Activated naive CD4-positive, alpha-beta T cell treated with anti-CD3 and anti-CD28 coated beads, Interleukin-2, amount 10 ng/mL, durations not matched to agents 7 days and 5 days (primary cell): ENCODE measurements around the gene CLEC5A.
"Not testable (repeated sequence)": the region's sequence is repeated elsewhere in the genome, so short reads cannot be mapped to it uniquely, and the experiment has no call there.

Source experiments
- CTCF ChIA-PET: fragments of 350-600 bp; sonication (Branson Sonifier 250); formaldehyde crosslinking; loops from one replicate; lab custom pipeline; 2021; ENCODE audit warnings: antibody characterized with exemption; lab: Charles Lee
- DNase-seq: peaks from one replicate; pipeline ENCODE4 v3.0.0-alpha.2; 2020
- H3K27ac Mint-ChIP-seq: one replicate; pipeline ENCODE4 v1.8.0; 2021; ENCODE audit warnings: mild to moderate bottlenecking, moderate library complexity, mixed read lengths
- H3K27me3 Mint-ChIP-seq: one replicate; pipeline ENCODE4 v1.8.0; 2021; ENCODE audit warnings: mild to moderate bottlenecking, mixed read lengths
- H3K36me3 Mint-ChIP-seq: one replicate; pipeline ENCODE4 v1.8.0; 2021; ENCODE audit warnings: mixed read lengths
- H3K4me1 Mint-ChIP-seq: one replicate; pipeline ENCODE4 v1.8.0; 2021; ENCODE audit warnings: mixed read lengths
- H3K4me3 Mint-ChIP-seq: one replicate; pipeline ENCODE4 v1.8.0; 2021; ENCODE audit warnings: mild to moderate bottlenecking, moderate library complexity, mixed read lengths
- H3K9me3 Mint-ChIP-seq: one replicate; pipeline ENCODE4 v1.8.0; 2021; ENCODE audit warnings: mixed read lengths

The CLEC5A gene

DNA sequence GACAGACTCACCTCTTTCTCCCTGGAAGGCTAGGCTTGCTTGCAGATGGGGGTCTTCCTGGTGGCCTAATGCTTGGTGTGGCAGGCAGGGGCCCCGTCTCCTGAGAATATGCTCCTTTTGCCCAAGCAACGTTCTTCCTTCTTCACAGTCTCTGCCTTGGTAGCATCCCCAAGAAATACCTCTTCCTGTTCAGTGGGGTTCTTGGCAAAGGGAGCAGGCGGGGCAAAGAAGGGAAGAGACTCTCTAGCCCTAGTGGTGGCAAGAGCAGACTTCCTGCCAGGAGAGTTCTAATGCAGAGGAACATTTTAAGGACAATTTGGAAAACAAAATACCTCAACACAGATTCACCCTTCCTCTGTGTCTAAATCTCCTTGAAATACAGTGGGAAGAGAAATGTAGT, at the start of gene CLEC5A:
TSS of gene CLEC5A (minus strand) at position 179 of the 400 bp plus-strand sequence. CDS start 682 bp downstream, outside the sequence.
- CTCF ChIA-PET: no interaction called here
- Mint-ChIP-seq H3K4me1 (no peaks in the 10 kb centered on the region), H3K4me3 (no peak within 1 kb of the TSS), H3K27ac (no peak within 1 kb of the TSS), H3K36me3 (no peaks in the 10 kb centered on the region), H3K27me3 (no peaks in the 10 kb centered on the region), H3K9me3 (no peaks in the 10 kb centered on the region)
- no peak for DNase-seq

DNA sequence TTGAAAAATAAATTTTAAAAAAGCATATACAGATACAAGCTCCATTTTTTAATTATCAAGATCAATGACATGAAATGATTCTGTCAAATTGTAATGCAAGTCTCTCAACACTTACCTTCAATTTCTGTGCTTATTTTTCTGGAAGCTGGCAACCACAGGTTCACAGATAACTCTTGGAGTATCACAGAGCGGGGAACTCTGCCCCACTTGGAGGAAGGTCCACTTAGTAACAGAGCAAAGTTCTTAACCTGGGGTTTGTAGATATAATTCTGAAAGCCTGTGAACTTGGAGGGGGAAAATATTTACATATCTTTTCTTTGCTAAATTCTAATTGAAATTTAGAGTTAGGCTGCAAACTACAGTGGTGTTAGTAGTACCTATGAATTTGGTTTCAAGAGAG, 46.6 kb upstream of the CLEC5A start:
- CTCF ChIA-PET: no interaction called here
- Mint-ChIP-seq H3K36me3 (no peaks in the 10 kb centered on the region), H3K27ac (no peak overlapping the region), H3K4me1 (peaks cover 10% of the 10 kb centered on the region), H3K4me3 (no peak overlapping the region), H3K9me3 (peaks cover 2% of the 10 kb centered on the region), H3K27me3 (no peaks in the 10 kb centered on the region)
- DNase-seq: no peak

DNA sequence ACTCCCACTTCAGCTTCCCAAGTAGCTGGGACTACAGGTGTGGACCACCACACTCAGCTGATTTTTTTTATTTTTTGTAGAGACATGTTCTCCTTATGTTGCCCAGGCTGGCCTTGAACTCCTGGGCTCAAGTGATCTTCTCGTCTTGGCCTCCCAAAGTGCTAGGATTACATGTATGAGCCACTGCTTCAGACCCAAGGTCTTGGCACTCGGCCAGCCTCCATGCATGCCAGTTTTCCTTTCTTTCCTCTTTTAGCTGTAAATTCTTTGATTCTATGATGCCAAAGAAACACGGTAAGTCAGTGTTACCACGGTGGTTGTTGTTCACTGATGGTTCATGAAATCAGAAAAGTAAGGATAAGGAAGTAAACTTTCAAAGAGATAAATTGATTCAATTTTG, 45.9 kb upstream of the CLEC5A start:
- Mint-ChIP-seq H3K4me1 (peaks cover 10% of the 10 kb centered on the region), H3K9me3 (no peaks in the 10 kb centered on the region), H3K27me3 (no peaks in the 10 kb centered on the region), H3K36me3 (no peaks in the 10 kb centered on the region), H3K27ac (no peak overlapping the region), H3K4me3 (no peak overlapping the region)
- CTCF ChIA-PET: interaction anchor here (1.4 kb wide), 1 partner anchor 18 kb away, joined by 6 read pairs; no protein-coding TSS in a partner anchor
- DNase-seq: no peak

DNA sequence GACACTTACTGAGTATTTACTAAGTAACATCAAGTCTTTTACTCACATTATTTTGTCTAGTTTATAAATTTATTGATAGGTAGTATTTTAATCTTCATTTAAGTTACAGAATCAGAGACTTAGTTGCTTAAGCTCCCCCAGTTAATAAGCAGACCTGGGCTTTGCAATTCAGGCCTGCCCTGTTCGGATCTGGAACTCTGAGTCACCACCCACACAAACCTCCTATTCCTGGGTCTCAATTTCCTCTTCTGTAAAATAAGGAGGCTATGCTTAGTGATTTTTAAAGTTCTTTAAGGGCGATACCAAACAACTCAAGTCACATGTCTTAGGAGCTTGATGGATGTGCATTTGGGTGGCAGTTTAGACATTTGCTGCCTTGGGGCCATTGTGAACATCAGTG, 45.4 kb upstream of the CLEC5A start:
- CTCF ChIA-PET: interaction anchor here (1.4 kb wide), 1 partner anchor 17 kb away, joined by 6 read pairs; no protein-coding TSS in a partner anchor
- no peaks in the 10 kb centered on the region for H3K27me3 Mint-ChIP-seq
- DNase-seq: no peak
- H3K4me1 Mint-ChIP-seq: peaks cover 10% of the 10 kb centered on the region
- no peaks in the 10 kb centered on the region for H3K9me3 Mint-ChIP-seq
- no peak overlapping the region for H3K4me3 Mint-ChIP-seq
- H3K36me3 Mint-ChIP-seq: no peaks in the 10 kb centered on the region
- H3K27ac Mint-ChIP-seq: no peak overlapping the region

DNA sequence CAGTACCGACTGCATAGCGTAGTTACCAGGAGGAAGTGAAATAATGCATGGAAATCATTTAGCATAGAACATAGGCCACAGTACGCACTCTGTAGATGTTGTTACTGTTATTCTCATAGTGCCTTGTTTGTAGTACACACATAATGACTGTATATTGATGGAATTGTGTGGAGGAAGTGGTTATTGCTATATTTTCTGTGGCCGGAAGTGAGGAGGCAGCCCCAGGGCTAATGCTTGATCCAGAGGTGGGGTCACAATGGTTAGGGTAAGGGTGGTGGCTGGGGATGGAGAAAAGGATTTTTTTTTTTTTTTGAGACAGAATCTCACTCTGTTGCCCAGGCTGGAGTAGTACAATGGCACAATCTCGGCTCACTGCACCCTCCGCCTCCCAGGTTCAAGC, 44.4 kb upstream of the CLEC5A start:
- H3K9me3 Mint-ChIP-seq: peaks cover 1% of the 10 kb centered on the region
- H3K4me1 Mint-ChIP-seq: peaks cover 13% of the 10 kb centered on the region
- H3K27me3 Mint-ChIP-seq: no peaks in the 10 kb centered on the region
- no peak for DNase-seq
- CTCF ChIA-PET: interaction anchor here (1.4 kb wide), 1 partner anchor 16 kb away, joined by 6 read pairs; no protein-coding TSS in a partner anchor
- no peaks in the 10 kb centered on the region for H3K36me3 Mint-ChIP-seq
- no peak overlapping the region for H3K4me3 Mint-ChIP-seq
- H3K27ac Mint-ChIP-seq: no peak overlapping the region

DNA sequence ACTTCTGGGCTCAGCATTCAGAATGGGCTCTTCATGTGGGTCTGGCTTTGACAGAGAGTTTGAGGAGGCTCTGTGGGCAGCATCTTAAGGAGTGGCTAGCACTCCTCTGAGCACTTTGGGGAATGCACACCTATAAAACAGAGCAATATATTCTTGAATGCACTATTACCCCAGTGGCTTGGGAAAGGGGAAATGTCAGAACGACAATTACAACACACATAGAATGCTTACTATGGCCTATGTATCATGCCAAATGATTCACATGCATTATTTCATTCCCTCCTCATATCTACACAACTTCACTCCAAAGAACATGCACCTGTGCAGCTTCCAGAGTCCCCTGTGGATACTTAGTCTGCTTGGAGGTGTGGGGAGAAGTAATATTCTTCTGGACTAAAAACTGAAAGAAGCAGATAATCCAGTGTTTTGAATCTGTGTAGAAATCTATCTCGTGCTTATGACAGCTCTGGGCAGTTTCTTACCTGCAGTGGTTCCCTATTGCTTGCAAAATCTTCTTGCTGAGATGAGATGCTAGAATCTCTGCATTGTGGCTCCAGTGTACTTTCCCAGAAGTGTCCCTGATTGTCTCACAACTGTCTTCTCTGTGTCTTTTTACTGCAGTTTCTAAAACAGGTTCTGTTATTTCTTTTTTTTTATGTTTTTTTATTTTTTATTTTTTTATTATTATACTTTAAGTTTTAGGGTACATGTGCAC, 43.4 kb upstream of the CLEC5A start:
- no peak overlapping the region for H3K27ac Mint-ChIP-seq
- peaks cover 13% of the 10 kb centered on the region for H3K4me1 Mint-ChIP-seq

DNA sequence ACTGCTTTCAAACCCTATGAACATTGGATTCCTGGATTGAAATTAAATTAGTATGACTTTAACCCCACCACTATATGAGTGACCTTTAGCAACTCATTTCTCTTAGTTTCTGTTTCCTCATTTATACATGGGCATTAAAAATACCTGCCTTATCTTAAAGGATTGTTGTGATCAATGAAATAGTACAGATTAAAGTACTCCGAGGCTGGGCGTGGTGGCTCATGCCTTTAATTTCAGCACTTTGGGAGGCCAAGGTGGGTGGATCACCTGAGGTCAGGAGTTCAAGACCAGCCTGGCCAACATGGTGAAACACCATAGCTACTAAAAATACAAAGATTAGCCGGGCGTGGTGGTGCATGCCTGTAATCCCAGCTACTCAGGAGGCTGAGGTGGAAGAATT, 41.0 kb upstream of the CLEC5A start:
- H3K27me3 Mint-ChIP-seq, H3K9me3 Mint-ChIP-seq, H3K4me3 Mint-ChIP-seq, H3K36me3 Mint-ChIP-seq, H3K27ac Mint-ChIP-seq, CTCF ChIA-PET, DNase-seq: not testable (repeated sequence)
- peaks cover 13% of the 10 kb centered on the region for H3K4me1 Mint-ChIP-seq

More for the DNA sequence above, 43.4 kb upstream of the CLEC5A start:
- DNase-seq: no peak
- H3K27me3 Mint-ChIP-seq: no peaks in the 10 kb centered on the region
- H3K9me3 Mint-ChIP-seq: peaks cover 2% of the 10 kb centered on the region
- CTCF ChIA-PET: no interaction called here
- no peak overlapping the region for H3K4me3 Mint-ChIP-seq
- no peaks in the 10 kb centered on the region for H3K36me3 Mint-ChIP-seq

DNA sequence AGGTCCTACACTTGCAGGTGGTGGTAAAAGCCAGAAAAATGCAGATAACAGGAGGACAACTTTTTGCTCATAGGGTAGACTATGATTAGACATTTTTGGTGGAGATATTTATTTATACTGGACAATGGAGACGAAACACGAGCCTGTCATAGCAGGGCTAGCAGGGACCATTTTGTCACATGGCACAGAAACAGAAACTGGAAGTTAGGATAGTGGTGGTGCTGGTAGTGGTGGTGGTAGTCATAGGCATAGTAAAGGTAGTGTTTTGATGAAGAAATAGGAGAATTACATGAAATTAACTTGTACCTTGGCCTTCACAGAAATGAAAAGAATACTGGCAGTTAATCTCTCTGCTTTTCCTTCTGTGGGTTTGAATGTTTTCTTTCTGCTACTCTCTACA, 40.1 kb upstream of the CLEC5A start:
- peaks cover 2% of the 10 kb centered on the region for H3K9me3 Mint-ChIP-seq
- no peak overlapping the region for H3K4me3 Mint-ChIP-seq
- no peak for DNase-seq
- no peaks in the 10 kb centered on the region for H3K36me3 Mint-ChIP-seq
- CTCF ChIA-PET: no interaction called here
- peaks cover 13% of the 10 kb centered on the region for H3K4me1 Mint-ChIP-seq
- no peaks in the 10 kb centered on the region for H3K27me3 Mint-ChIP-seq
- no peak overlapping the region for H3K27ac Mint-ChIP-seq

DNA sequence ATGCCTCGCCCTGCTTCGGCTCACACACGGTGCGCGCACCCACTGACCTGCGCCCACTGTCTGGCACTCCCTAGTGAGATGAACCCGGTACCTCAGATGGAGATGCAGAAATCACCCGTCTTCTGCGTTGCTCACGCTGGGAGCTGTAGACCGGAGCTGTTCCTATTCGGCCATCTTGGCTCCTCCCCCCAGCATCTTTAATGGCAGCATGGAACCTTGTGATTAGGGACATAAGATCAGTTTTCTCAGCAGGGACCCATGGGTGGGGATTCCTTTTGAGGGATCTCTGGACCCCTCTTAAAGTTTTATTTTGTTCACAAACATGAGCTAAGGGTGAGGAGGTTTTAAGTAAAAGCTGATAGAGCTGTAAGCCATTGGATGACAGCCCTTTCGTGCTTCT, 39.2 kb upstream of the CLEC5A start:
- not testable (repeated sequence) for H3K9me3 Mint-ChIP-seq, H3K27ac Mint-ChIP-seq, DNase-seq, H3K4me3 Mint-ChIP-seq, H3K36me3 Mint-ChIP-seq, H3K27me3 Mint-ChIP-seq, H3K4me1 Mint-ChIP-seq
- CTCF ChIA-PET: interaction anchor here (1.0 kb wide), 1 partner anchor 10 kb away, joined by 5 read pairs; no protein-coding TSS in a partner anchor

DNA sequence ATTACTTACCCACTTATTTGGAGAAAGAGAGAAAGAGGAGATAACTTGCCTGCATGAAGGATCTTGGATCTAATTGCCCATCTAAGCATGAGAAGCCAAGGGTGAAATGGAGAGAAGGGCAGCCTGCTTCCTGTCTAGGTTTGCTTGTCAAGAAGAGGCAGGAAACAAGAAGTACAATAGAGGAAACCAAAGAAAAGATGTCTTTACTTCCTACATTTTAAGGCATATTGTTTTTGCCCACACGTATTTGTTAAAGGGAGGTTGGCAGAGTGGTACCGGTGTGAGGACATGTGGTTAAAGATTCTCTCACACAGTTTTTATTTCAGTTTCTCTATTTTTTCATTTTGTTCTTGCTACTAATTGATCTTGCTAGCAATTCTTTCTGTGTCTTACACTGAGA, 32.8 kb upstream of the CLEC5A start:
- Mint-ChIP-seq H3K27ac (no peak overlapping the region), H3K4me3 (no peak overlapping the region), H3K27me3 (no peaks in the 10 kb centered on the region), H3K9me3 (no peaks in the 10 kb centered on the region), H3K4me1 (peaks cover 22% of the 10 kb centered on the region), H3K36me3 (no peaks in the 10 kb centered on the region)
- DNase-seq: no peak
- CTCF ChIA-PET: no interaction called here

DNA sequence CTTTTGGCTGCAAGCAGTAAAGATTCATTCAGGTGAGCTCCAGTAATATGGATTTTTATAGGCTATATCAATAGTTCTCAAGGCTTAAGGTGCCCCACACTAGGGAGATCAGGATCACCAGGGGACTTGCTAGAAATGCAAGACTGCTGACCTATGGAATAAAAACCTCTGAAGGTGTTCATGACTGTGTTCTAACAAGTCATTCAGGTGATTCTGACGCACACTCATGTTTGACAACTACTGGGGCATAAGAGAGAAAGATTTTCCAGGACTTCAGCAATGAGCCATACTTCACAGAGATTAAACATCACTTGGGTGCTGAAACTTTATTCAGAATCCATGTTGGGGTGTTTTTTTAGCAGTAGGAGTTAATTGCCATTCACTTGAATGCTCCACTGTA, 31.6 kb upstream of the CLEC5A start:
- no peaks in the 10 kb centered on the region for H3K9me3 Mint-ChIP-seq
- no peak overlapping the region for H3K27ac Mint-ChIP-seq

DNA sequence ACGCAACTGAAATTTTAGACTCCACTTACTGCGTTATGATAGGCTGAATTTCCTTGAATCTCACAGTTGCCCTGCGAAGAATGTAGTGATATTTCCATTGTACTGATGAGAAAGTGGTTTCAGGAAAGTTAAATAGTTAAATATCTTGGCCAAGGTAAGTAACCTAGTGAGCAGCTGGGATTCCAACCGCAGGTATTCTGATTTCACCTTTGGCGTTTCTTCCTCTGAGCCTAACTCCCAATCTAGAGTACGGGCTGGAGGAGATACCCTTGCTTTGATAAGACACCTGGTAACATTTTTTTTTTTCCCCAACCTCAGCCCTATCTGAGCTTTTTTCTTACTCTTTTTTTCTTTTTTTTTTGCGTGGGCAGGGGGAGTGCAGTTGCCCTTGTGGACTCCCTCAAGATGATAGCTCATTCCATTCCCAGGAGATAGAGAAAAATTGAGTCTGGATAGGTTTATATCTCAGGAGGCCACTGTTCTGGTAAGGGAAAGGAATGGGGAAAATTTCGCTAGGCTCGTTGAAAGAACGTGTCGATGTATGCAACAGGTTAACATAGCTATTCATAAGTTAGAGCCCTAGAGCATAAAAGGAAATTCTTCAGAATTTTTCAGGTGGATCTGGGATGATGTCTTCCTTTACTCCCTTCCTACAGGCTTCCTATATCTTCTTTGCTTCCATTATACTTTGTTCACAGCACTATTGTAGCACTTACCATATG, 29.9 kb upstream of the CLEC5A start:
- no peak for DNase-seq
- Mint-ChIP-seq H3K4me1 (peaks cover 22% of the 10 kb centered on the region), H3K27ac (peak overlapping the region; percentile 42), H3K36me3 (no peaks in the 10 kb centered on the region), H3K9me3 (no peaks in the 10 kb centered on the region), H3K4me3 (peak overlapping the region; percentile 61), H3K27me3 (no peaks in the 10 kb centered on the region)
- CTCF ChIA-PET: interaction anchor here (1.0 to 3.5 kb wide), 17 partner anchors 9 to 1026 kb away, joined by 3 to 38 read pairs (median 5); no protein-coding TSS in a partner anchor

More for the DNA sequence above, 31.6 kb upstream of the CLEC5A start:
- Mint-ChIP-seq H3K4me3 (no peak overlapping the region), H3K4me1 (peaks cover 22% of the 10 kb centered on the region), H3K27me3 (no peaks in the 10 kb centered on the region), H3K36me3 (no peaks in the 10 kb centered on the region)
- no peak for DNase-seq
- CTCF ChIA-PET: interaction anchor here (0.6 kb wide), 1 partner anchor 209 kb away, joined by 3 read pairs; no protein-coding TSS in a partner anchor

DNA sequence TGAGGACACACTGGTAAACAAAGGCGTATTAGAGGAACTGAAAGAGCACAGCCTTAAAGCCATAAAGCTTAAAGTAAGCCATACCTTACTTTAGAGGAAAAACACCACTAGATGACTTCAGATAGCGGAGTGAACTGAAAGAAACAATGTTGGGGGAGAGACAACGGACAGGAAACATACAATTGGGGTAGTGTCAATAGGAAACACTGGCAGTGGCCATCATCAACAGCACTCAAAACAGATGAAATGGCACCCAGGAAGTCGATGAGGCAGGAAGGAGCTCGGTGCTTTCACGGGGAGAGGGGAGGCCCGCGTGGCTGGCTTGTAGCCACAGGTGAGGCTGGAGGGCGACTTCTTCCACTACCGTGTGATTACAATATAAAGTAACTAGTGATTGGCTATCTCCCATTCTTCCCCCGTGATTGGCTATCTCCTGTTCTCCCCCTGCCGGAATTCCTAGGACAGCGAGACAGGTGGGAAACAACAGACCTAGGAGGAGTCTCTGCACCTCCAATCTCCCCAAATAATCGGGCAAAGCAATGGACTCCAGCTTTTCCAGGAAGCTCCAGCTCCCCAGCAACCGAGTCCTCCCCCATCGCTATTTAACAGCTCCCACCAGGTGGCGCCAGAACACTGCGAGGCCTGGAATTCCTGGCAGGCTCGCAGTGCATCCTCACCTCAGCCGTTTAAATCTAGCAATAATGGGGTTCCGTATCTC, 29.2 kb upstream of the CLEC5A start:
- Mint-ChIP-seq H3K9me3 (no peaks in the 10 kb centered on the region), H3K27ac (peak overlapping the region; percentile 42)

DNA sequence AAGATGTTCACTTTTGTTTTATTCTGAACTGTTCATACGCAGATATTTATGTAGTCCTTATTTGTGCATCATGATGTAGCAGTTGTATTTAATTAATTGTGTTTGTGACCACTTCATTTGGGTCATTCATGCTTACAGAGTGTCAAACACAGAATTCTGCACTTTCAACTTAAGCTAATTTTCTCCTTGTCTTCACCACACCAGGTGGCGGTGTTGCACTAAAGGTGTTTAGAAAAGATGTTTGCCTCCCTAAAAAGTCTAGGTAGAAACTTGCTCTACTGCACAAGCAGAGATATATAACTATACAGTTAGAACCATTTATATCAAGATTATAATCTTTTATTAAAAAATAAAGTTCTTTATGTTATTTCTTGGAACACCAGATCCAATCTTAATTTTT, 28.1 kb upstream of the CLEC5A start:
- Mint-ChIP-seq H3K27ac (no peak overlapping the region), H3K27me3 (peaks cover 3% of the 10 kb centered on the region), H3K36me3 (no peaks in the 10 kb centered on the region), H3K9me3 (no peaks in the 10 kb centered on the region), H3K4me1 (peaks cover 20% of the 10 kb centered on the region), H3K4me3 (no peak overlapping the region)
- CTCF ChIA-PET: interaction anchor here (0.6 to 3.5 kb wide), 9 partner anchors 17 to 349 kb away, joined by 3 to 38 read pairs (median 6); no protein-coding TSS in a partner anchor
- DNase-seq: peak; percentile 40

More for the DNA sequence above, 29.2 kb upstream of the CLEC5A start:
- DNase-seq: peak; percentile 71
- Mint-ChIP-seq H3K4me3 (peak overlapping the region; percentile 61), H3K27me3 (peaks cover 3% of the 10 kb centered on the region), H3K4me1 (peaks cover 22% of the 10 kb centered on the region), H3K36me3 (no peaks in the 10 kb centered on the region)
- CTCF ChIA-PET: interaction anchor here (0.7 to 3.5 kb wide), 21 partner anchors 9 to 1027 kb away, joined by 3 to 38 read pairs (median 4); no protein-coding TSS in a partner anchor
